Brain pericyte (primary cell): Measurements from ENCODE around the gene TMEM214.

ENCODE experiments used
- DNase-seq: peaks from one replicate; pipeline ENCODE4 v3.0.0-alpha.2; 2012; ENCODE audit warnings: low read depth, low spot score

TMEM214 gene, protein sequence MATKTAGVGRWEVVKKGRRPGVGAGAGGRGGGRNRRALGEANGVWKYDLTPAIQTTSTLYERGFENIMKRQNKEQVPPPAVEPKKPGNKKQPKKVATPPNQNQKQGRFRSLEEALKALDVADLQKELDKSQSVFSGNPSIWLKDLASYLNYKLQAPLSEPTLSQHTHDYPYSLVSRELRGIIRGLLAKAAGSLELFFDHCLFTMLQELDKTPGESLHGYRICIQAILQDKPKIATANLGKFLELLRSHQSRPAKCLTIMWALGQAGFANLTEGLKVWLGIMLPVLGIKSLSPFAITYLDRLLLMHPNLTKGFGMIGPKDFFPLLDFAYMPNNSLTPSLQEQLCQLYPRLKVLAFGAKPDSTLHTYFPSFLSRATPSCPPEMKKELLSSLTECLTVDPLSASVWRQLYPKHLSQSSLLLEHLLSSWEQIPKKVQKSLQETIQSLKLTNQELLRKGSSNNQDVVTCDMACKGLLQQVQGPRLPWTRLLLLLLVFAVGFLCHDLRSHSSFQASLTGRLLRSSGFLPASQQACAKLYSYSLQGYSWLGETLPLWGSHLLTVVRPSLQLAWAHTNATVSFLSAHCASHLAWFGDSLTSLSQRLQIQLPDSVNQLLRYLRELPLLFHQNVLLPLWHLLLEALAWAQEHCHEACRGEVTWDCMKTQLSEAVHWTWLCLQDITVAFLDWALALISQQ

DNA sequence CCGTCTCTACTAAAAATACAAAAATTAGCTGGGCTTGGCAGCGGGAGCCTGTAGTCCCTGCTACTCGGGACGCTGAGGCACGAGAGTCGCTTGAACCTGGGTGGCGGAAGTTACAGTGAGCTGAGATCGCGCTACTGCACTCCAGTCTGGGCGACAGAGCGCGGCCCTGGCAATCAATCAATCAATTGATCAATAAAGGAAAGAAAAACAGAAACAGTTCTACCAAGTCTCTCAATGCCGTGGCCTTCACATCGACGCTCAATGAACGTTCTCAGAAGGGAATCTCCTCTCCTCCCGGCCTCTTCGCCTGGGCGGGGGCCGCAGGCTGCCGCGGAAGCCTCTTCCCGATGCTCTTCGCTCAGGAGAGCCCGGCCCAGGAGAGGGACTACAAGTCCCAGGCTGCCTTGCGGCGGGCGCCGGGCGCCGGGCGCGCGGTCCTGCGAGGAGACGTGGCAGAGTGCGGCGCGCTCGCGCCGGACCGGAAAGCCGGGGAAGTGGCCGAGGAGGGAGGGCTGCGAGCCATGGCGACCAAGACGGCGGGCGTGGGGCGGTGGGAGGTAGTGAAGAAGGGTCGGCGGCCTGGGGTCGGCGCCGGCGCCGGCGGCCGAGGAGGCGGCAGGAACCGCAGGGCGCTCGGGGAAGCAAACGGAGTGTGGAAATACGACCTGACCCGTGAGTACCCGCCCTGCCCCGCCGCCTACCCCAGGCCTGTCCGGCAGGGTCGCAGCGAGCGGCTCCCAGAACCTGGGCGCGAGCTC, at the start of gene TMEM214:
TSS of gene TMEM214 (plus strand) at position 471 of the 758 bp plus-strand sequence. CDS start at position 522, 51 bp downstream.
- DNase-seq: no peak

DNA sequence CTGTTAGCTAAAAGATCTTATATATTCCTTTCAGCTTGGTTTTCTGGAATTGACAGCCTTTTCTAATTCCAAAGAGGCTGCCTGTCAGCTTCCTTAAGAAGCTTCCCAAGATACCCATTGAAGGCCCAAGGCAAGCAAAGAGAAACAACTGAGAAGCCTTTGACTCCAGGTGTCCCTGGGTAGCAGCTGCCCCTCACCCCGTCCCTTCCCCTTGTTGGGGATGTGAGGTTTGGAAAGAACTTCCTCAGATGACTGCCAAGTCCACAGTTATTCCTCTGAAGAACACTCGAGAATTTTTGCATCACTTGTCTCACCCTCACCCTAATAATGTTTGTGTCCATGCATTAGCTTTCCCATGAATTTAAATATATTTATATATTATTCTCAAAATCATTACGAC, 49.0 kb upstream of the TMEM214 start:
- no peak for DNase-seq

DNA sequence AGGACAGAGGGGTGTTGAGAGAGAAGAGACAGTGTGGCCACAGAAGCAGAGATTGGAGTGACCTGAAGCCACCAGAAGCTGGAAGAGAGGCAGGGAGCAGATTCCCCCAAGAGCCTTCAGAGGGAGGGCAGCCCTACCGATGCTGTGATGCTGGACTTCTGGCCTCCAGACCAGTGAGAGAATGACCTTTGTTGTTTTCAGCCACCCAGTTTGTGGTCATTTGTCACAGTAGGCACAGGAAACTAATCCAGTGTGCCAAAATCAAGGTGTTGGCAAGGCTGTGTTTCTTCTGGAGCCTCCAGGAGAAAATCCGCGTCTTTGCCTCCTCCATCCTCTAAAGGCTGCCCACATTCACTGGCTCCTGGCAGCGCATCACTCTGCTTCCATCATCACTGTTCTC, 47.0 kb upstream of the TMEM214 start:
- DNase-seq: no peak

DNA sequence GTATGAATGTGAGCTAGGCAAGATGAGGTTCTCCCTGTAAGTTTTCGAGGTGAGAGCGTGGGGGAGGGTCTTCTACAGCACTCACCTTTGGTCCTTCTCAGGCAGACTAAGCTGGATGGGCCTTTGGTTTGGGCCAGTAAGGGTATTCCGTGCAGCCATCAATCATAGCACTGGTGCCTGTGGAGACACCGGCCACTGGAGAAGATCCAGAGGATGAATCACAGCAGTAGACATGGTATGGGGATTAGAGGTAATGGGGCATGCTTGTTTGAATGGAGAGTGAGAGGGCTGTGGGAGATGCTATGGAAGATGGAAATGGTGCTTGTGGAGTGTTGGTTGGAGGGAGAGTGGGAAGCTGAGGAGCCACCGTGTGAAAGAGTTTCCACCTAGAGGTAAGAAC, 46.2 kb upstream of the TMEM214 start:
- DNase-seq: no peak

DNA sequence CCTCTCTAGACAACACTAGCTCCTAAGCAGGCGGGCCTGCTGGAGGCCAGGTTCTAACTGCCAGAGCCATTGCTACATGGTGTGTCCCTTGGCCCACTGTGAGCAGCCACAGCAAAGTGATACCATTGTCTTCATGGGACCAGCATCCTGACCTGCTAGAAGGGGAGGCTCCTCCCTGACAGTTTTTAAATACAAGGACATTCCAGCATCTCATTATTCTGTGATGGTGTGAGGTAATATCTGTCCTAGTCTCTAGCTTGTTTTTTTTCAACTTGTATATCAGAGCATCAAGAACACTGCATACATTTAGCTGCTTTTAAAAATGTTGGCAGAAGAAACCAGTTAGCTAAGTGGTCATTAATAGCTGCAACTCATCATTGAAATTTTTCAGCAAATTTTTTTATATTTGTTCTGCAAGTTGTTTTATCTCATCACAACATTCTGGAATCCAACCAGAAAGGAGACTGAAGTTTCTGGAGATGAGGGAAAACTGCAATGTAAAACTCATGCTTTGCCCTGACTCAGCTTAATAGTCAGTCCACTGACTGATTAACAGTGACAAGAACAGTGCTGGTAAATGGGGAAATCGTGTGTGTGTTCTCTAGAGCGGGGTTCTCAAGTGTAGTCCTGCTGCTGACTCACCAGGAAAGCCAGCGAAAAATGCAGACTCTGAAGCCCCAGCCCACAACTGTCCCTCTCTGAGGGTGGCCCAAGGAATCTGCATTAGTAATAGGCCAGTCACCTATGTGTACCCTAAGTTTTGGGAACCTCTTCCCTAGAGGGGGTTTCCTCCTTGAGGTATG, 44.5 kb upstream of the TMEM214 start:
- DNase-seq: no peak

DNA sequence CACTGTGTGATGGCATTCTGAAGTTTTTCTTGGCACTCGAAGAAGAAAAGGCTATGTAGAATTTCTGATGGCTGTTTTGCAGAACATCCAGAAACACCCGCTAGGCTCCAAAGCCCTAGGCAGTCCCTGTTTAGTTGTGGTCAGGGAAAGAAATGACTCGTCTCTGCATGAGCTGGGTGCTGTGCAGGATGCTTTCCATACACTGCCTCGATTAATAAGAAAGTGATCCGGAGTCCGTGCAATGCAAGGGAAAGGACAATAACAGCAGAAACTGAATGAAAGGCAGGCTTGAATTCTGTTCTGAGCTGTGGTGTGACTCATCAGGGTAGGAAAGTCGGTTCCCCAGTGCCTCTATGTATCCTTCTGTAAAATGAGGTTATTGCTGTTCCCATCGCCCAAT, 43.6 kb upstream of the TMEM214 start:
- DNase-seq: no peak

DNA sequence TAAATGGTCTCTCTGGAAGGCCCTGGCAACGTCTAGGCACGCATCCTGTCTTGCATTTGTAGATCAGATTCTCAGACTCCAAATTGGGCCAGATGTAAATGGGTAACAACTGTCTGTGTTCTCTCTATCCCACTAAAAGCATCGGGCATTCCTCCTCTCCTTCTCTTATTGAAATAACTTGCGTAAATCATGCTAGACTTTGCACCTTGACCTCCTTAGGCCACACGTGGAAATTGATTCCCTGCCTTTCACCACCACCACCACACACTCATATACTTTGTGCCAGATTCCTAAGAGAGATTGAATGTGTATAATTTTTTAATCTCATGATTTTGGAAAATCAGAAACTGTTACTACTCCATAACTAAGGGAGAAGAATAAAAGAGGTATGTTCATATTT, 41.0 kb upstream of the TMEM214 start:
- DNase-seq: no peak

DNA sequence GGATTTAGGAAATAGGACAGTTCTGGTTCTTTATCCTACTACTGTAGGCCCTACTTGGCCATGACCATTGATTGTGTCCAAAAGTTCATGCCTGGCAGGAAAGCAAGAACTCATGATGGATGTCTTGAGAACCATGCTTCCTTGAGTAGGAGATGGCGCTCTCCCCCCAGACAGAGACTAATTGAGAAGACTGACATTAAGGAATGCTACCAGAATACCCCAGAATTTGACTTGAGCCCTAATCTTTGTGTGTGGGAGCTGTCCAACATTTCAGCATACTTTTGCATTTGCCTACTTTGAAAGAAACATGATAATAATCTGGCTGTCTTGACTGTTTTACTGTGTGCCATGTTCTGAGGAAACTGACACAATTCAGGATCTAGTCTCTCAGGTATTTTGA, 39.0 kb upstream of the TMEM214 start:
- DNase-seq: no peak

DNA sequence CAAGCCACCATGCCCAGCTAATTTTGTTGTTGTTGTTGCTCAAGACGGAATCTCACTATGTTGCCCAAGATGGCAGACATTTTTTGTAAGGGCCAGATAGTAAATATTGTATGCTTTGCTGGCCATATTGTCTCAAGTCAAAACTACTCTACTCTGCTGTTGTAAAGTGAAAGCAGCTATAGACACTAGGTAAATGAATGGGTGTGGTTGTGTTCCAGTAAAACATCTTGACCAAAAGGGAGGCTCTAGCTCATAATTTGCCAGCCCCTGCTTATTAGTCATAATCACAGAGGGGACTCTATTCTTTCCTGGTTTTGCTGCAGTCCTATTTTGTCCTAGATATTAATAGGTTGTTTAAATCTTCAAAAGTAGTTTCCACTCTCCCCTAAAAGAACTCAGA, 37.8 kb upstream of the TMEM214 start:
- DNase-seq: no peak

DNA sequence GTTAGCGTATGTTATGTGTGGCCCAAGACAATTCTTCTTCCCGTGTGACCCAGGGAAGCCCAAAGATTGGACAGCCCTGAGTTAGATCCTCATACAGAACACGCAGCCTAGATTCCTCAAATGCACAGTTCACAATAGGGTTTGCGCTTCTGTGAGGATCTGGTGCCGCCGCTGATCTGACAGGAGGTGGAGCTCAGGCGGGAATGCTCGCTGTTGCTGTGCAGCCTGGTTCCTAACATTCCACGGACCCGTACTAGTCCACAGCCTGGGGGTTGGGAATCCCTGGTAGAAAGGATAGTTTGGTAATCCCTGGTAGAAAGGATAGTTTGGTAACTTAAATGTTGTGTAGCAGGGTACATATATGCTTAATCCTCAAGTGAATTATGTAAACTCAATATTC, 35.4 kb upstream of the TMEM214 start:
- DNase-seq: no peak

DNA sequence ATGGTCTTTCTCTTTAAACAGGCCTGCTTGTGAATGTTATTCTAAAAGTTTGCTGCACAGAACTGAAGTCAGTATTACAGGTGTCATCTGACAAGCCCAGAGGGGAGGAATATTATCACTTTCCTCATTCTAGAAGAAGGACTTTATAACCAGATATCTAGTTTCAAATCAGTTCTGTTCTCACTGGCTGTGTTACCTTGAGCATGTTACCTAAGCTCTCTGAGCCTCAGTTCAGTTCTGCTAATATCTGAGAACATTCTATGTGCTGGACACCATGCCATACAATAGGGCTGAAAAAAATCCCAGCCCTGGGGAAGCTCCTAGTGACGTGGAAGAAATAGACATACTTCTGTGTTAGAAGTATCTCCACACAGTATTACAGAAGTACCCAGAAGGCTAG, 34.4 kb upstream of the TMEM214 start:
- no peak for DNase-seq

DNA sequence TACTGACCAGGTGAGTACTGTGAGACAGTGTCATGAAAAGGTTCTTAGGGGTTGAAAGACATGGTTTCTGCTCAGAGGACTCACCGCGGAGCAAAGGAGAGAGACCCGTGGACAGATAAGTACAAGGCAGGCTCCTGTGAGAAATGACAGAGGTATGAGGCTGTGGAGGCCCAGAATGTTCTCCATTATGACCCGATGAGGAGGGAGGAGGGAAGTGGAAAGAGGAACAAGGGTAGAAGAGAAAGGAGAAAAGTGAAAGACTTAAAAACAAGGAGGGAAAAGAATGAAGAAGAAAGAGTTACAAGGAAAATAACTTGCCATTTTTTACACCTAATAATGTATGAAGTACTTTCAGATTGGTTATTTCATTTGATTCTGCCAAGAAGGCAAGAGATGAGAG, 32.5 kb upstream of the TMEM214 start:
- DNase-seq: no peak

DNA sequence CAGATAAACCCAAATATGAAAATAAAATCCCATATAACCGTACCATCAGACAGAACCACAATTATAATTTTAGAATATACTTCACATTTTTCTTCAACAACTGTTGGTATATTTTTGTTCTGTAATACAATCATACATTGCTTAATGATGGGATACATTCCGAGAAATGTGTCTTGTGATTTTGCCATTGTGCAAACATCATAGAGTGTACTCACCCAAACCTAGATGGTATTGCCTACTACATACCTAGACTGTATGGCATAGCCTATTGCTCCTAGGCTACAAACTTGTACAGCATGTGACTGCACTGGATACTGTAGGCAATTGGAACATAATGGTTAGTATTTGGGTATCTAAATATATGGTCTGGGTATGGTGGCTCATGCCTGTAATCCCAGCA, 31.8 kb upstream of the TMEM214 start:
- DNase-seq: no peak

DNA sequence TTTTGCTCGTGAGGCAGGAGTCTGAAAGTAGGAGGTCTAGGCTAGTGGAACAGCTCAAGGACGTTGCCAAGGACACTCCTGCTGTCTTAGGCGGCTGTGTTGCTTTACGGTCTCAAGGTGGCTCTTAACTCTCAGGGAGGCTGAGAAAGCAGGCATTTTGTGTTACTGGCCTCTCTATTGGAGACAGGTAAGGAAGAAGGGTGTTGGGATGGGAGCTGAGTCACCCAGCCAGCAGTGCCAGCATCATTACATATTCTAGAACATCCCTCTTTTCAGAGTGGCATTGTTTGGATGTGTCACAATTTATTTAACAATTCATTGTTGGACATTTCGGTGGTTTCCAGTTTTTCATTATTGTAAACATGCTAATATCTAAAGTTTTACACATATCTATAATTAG, 30.8 kb upstream of the TMEM214 start:
- DNase-seq: no peak

DNA sequence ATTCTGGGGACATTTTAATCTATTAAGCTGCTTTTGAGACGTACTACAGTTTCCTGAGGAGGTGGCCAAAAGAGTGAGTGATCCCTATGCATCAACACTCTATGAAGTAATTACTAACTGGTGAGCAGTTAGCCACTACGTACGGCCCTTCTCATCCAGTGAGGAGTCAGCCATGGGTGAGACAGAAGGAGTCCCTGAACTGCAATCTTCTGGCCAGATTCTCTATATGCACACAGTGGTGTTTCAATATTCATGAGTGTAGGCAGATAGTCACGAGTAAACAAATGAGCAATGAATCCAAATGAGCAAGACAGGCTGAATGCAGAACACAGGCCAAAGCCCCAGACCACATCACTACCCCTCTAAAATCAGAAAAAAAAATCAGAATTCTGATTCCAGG, 29.8 kb upstream of the TMEM214 start:
- DNase-seq: no peak

DNA sequence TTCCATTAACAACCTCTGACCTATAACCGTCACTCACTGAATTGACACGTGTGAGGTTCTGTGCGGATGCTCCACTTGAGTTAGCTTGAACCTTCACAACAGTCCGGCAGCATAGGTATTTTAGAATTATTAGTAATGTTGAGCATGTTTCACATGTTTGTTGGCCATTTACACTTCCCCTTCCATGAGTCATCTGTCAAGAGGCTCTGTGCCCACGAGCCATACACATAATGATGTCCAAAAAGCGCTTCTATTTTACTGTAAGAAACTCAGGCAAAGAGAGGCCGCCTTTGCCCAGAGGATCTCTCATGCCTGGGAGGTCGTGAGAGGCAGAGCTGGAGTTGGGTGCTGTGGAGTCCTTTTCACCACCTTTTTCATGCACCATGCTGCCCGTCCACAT, 28.9 kb upstream of the TMEM214 start:
- no peak for DNase-seq

DNA sequence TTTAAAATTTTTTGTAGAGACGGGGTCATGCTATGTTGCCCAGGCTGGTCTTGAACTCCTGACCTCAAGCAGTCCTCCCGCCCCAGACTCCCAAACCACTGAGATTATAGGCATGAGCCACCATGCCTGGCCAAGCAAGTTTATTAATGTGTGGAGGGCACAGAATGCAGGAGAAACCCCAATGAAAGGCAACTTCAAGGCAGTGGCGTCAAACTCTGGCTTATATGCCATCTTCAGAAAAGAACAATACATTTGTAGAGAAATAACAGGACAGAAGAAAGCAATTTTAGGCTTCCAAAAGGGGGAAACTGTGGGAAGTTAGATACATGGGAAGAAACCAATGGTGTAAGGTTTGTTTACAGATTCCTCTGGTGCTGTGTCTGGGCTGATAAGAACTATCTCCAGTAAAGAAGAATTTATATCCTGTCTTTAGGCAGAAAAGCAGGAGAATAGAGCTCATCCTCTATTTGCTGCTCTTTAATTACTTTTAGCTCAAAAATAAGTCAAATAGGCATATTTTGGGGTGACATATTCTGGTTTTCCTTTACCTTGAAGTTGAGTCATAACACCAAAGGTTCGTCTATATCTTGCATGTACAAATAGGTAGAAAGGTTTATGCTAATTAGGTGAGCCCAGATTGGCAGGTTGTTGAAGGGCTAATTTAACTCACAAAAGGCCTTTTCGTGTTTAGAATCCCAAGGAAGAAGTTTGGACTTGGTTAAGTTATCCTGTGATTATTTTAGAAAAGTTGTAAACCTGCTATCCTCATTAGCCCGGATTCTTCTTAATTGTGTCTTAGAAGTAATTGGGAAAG, 26.0 kb upstream of the TMEM214 start:
- DNase-seq: no peak

DNA sequence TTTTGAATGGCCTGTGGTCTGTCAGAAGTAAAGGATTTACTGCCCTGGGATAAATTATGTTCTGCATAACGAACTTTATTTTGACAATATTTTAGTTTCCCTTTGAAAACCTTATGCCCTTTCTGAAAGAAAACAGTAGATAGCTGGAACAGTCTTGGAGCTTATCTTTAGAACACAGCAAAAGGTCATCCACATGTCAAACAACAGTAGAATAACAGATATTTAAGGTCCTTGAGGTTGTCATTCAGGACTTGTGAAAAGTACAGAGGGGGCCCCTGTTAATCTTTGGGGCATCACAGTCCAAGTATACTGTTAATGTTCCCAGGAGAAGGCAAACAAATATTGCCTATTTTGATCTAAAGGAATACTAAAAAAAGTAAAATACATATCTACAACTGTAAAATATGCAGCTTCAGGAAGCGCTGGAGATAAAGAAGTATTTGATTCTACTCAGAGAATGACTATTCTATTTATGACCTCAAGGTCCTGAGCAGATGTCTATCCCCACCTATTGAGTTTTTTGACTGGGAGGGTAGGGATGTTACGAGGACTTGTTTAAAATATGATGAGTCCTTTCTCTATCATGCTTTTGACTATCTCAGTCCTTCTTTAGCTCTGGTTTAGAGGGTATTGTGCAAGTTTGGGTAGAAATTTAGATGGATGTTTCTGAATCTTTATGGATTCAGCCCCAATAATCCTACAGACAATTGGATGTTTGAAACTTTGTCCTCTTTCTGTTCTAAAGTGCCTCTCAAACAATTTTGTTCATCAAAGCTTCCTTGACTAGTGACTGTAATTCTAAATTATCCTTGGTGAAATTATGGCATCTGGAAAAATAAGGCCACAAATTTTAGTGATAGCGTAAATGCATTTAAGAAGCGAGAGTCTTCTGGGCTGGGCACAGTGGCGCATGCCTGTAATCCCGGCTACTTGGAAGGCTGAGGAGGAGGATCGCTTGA, 25.1 kb upstream of the TMEM214 start:
- no peak for DNase-seq

DNA sequence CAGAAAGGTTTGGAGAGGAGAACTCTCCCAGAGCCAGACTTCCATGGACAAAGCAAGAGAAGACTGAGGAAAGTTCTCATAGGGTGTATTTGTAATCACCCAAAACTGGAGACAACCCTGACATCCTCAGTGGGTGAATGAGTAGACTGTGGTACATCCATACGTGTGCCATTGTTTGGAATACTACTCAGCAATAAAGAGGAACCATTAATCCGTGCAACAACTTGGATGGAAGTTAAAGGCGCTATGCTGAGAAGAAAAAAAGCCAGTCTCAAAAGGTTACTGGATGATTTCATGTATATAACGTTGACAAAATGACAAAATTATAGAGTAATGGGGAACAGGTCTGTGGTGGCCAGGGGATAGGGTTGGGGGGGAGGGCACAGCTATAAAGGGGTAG, 24.1 kb upstream of the TMEM214 start:
- no peak for DNase-seq

DNA sequence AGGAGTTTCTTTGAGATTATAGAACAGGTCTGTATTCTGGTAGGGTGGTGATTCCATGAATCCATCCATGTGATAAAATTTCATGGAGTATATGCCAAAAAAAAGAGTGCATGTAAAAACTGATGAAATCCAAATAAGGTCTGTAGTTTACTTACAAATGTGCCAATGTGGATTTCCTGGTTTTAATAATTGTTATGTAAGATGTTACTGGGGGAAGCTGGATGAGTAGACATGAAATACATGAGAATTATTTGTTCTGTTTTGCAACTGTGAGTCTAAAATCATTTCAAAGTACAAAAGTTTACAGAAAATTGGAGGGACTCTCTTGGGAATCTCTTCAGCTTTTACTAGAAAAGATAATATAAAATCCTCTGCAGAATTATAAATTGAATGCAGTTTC, 23.7 kb upstream of the TMEM214 start:
- DNase-seq: no peak
